ENCODE measurements around the gene FANCF. TPM values are rescaled to one million over a fixed set of nuclear protein-coding genes. Genes with fewer than 3 reads are reported as not detected.

FANCF gene
- total and polyA plus RNA-seq, 2 donors from 2014 or later: 6.1 to 14.8 TPM

- H3K4me3 ChIP-seq (ENCODE audit: low read length in 3 of 3): no peak overlapping the region
- no peak overlapping the region for H3K9ac ChIP-seq (ENCODE audit: low read length in 3 of 3)
- H3K27me3 ChIP-seq (ENCODE audit: control insufficient read depth, insufficient read depth, low read length): no peaks in the 10 kb centered on the region
- intact Hi-C loops (cut with DNase I): no loop called here
- TF ChIP-seq CTCF (IDR thresholded peaks at IDR 0.05; ENCODE audit: borderline replicate concordance, extremely low read depth, insufficient read depth): no peak
- FAIRE-seq: no peak
- no peaks in the 10 kb centered on the region for H3K4me1 ChIP-seq (ENCODE audit: control insufficient read depth in 2 of 3, insufficient read depth in 2 of 3, low read depth in 1 of 3, low read length in 3 of 3)
- no peak for DNase-seq
- H3K9me3 ChIP-seq (ENCODE audit: control insufficient read depth in 2 of 3, insufficient read depth in 1 of 3, low read length in 3 of 3): no peaks in the 10 kb centered on the region
- H3K36me3 ChIP-seq (ENCODE audit: control insufficient read depth in 2 of 3, insufficient read depth in 3 of 3, low read length in 3 of 3): no peaks in the 10 kb centered on the region
- no peak overlapping the region for H3K27ac ChIP-seq (ENCODE audit: low read depth in 2 of 2, low read length in 2 of 2)
These were observed 9.4 kb upstream of the FANCF start for GRCh38 chr11:22634897-22635629.

GRCh38 chr11:22633354-22633902, 7.8 kb upstream of the FANCF start:
- Histone ChIP-seq H3K4me1 (ENCODE audit: control insufficient read depth in 2 of 3, insufficient read depth in 2 of 3, low read depth in 1 of 3, low read length in 3 of 3) (no peaks in the 10 kb centered on the region), H3K27me3 (ENCODE audit: control insufficient read depth, insufficient read depth, low read length) (no peaks in the 10 kb centered on the region), H3K9ac (ENCODE audit: low read length in 3 of 3) (no peak overlapping the region), H3K36me3 (ENCODE audit: control insufficient read depth in 2 of 3, insufficient read depth in 3 of 3, low read length in 3 of 3) (no peaks in the 10 kb centered on the region), H3K9me3 (ENCODE audit: control insufficient read depth in 2 of 3, insufficient read depth in 1 of 3, low read length in 3 of 3) (no peaks in the 10 kb centered on the region), H3K4me3 (ENCODE audit: low read length in 3 of 3) (no peak overlapping the region), H3K27ac (ENCODE audit: low read depth in 2 of 2, low read length in 2 of 2) (no peak overlapping the region)
- intact Hi-C loops (cut with DNase I): no loop called here
- no peak for DNase-seq
- no peak for TF ChIP-seq CTCF (IDR thresholded peaks at IDR 0.05; ENCODE audit: borderline replicate concordance, extremely low read depth, insufficient read depth)
- FAIRE-seq: no peak

- FAIRE-seq: no peak
These were observed 1.8 kb upstream of the FANCF start for GRCh38 chr11:22627421-22627820.

More at GRCh38 chr11:22627421-22627820, 1.8 kb upstream of the FANCF start:
- Histone ChIP-seq H3K4me3 (ENCODE audit: low read length in 3 of 3) (no peak overlapping the region), H3K27me3 (ENCODE audit: control insufficient read depth, insufficient read depth, low read length) (no peaks in the 10 kb centered on the region), H3K9ac (ENCODE audit: low read length in 3 of 3) (no peak overlapping the region), H3K27ac (ENCODE audit: low read depth in 2 of 2, low read length in 2 of 2) (no peak overlapping the region), H3K4me1 (ENCODE audit: control insufficient read depth in 2 of 3, insufficient read depth in 2 of 3, low read depth in 1 of 3, low read length in 3 of 3) (peaks cover 0 to 6% (median 4%) of the 10 kb centered on the region in 3 donors), H3K36me3 (ENCODE audit: control insufficient read depth in 2 of 3, insufficient read depth in 3 of 3, low read length in 3 of 3) (no peaks in the 10 kb centered on the region), H3K9me3 (ENCODE audit: control insufficient read depth in 2 of 3, insufficient read depth in 1 of 3, low read length in 3 of 3) (no peaks in the 10 kb centered on the region)
- intact Hi-C loops (cut with DNase I): no loop called here
- TF ChIP-seq CTCF (IDR thresholded peaks at IDR 0.05; ENCODE audit: borderline replicate concordance, extremely low read depth, insufficient read depth): no peak
- no peak for DNase-seq

All from kidney (tissue), 14 donors.